Astrocyte of the cerebellum (primary cell): ENCODE results near the gene CLEC6A.

Experiments used
- DNase-seq: peaks from one replicate; pipeline ENCODE4 v3.0.0-alpha.2; 2011; ENCODE audit warnings: low read depth
- H3K4me3 ChIP-seq: 2 replicates; pipeline ENCODE4 v1.5.1; 2011; ENCODE audit warnings: mild to moderate bottlenecking, low read depth, low read length, moderate library complexity
- in situ Hi-C: cut with HindIII; loops from 2 replicates; pipeline ENCODE4 v1.10.0; 2017; ENCODE audit warnings: low sequenced_read_pairs
- TF ChIP-seq, protein P1 (sequence below): IDR thresholded peaks from 2 replicates; pipeline ENCODE4 v1.5.1; 2012; ENCODE audit warnings: low read length, low read depth, moderate library complexity, mild to moderate bottlenecking; ENCODE audit errors: missing control alignments

Gene CLEC6A

DNA sequence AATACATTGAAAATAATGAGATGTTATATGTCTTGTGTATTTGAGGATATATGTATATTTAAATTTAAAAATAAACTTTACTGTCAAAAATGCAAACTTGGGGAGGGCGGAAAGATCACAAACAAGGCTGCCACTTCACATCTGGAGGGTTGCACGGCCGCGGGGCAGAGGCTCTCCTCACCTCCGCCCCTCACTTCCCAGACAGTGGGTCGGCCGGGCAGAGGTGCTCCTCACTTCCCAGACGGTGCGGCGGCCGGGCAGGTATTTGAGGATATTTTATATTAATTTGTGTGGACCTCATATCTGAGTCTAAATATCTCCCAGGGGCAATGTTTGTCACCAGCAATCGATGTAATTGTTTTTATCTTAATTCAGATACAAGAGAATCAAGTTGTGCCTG is 3.7 kb upstream of the CLEC6A start:
- in situ Hi-C loops: no loop called here

DNA sequence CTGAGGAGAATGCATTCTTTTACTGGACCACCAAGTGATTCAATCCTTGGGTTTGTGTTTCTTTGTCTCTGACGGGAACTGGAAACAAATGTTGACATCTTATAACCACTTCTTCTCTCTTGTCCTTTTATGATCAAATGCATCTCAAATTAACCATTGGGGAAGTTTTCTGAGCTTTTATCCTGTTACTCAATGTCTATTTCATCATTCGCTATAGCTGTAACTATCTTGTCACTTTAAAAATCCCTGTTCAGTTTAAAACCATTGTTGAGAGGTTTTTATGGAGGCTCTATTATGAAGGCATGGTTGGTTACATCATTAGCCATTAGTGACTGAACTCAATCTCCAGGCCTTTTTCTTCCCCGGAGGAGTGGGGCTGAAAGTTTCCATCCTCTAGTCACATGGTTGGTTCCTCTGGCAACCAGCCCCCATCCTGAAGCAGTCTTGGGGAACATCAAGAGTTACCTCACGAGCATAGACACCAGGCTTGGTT is 2.7 kb upstream of the CLEC6A start:
- no peak overlapping the region for H3K4me3 ChIP-seq
- in situ Hi-C loops: no loop called here
- TF ChIP-seq, protein P1, sequence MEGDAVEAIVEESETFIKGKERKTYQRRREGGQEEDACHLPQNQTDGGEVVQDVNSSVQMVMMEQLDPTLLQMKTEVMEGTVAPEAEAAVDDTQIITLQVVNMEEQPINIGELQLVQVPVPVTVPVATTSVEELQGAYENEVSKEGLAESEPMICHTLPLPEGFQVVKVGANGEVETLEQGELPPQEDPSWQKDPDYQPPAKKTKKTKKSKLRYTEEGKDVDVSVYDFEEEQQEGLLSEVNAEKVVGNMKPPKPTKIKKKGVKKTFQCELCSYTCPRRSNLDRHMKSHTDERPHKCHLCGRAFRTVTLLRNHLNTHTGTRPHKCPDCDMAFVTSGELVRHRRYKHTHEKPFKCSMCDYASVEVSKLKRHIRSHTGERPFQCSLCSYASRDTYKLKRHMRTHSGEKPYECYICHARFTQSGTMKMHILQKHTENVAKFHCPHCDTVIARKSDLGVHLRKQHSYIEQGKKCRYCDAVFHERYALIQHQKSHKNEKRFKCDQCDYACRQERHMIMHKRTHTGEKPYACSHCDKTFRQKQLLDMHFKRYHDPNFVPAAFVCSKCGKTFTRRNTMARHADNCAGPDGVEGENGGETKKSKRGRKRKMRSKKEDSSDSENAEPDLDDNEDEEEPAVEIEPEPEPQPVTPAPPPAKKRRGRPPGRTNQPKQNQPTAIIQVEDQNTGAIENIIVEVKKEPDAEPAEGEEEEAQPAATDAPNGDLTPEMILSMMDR: no peak
- DNase-seq: no peak

More for the DNA sequence above, 3.7 kb upstream of the CLEC6A start:
- TF ChIP-seq, protein P1: no peak
- no peak for DNase-seq
- no peak overlapping the region for H3K4me3 ChIP-seq

DNA sequence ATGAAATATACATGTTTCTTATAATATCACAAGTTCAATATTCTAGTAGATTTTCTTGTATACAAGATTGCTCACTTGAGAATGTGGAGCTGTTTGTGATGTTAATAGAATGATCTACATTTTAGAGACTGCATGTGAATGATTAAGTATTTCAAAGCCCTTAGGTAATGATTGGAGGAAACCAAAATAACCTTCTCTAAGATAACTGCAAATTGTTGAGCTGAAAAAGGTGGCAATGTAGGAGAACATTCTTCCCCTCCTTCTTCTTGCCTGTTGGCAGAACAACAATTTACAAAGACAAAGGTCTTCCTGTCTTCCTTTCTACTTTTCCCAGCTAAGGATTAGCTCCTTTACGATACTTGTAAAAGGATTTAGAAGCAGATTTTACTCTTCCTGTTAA is 2.0 kb upstream of the CLEC6A start:
- in situ Hi-C loops: no loop called here
- H3K4me3 ChIP-seq: no peak overlapping the region
- no peak for DNase-seq
- TF ChIP-seq, protein P1: no peak

DNA sequence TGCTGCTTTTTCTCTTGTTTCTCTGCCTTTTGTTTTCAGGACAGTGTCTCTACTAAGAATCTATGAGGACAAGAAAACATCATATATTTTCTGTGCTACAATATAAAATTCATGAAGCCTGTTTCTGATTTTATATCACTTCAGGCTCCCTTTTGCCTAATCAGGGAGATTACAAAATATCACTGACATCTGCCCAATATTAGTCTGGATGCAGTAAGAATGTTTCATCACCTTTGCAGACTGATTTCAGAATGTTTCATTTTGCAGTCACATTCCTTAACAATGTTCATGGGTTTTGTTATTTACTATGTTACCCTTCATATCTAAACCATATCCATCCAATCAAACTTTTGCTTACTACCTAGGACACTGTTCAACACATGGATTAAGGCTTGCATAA is 491 bp upstream of the CLEC6A start:
- in situ Hi-C loops: no loop called here
- H3K4me3 ChIP-seq: no peak overlapping the region
- no peak for DNase-seq
- TF ChIP-seq, protein P1: no peak

DNA sequence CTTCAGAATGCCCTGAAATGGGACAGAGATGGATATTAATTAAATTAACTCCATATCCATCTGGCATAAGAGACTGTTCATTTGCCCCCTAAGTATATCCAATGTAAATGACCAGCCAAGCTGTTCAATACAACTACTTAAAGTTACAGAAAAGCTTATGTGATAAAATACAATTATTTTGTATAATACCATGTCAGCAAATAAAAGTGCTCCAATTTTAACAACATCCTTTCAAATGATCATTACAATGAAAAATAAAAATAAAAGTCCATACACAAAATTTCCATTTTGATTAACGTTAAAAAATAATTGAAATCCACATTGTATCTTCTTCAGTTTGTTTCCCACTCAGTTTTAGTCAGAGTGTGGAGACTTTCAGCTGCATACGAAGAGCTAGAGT is 5.7 kb downstream of the CLEC6A start:
- in situ Hi-C loops: no loop called here
- TF ChIP-seq, protein P1: no peak
- H3K4me3 ChIP-seq: no peak overlapping the region
- DNase-seq: no peak

DNA sequence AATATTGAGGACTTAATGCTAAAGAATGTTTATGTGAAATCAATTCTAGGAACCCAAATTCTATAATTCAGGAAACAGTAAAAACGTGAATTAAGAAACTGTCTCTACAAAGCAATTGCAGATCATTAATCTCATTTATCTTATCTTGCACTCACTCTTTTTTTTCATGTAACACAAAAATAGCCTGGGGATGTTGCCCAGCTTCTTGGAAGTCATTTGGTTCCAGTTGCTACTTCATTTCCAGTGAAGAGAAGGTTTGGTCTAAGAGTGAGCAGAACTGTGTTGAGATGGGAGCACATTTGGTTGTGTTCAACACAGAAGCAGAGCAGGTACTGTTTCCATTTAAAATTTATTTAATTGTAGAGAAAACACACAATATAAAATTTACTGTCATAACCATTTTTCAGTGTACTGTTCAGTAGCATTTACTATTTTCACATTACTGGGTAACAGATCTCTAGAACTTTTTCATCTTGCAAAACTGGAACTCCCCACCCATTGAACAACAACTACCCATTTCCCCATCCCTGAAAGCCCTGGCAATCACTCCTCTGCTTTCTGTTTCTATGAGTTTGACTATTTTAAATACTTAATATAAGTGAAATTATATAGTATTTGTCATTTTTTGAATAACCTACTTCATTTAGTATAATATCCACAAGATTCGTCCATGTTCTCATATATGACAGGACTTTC is 9.7 kb downstream of the CLEC6A start:
- in situ Hi-C loops: no loop called here
- DNase-seq: no peak
- TF ChIP-seq, protein P1: no peak
- H3K4me3 ChIP-seq: no peak overlapping the region
